Heart right ventricle (tissue), 16 donors: ENCODE results near the gene GBP7. TPM values are rescaled to one million over a fixed set of nuclear protein-coding genes. Genes with fewer than 3 reads are reported as not detected.

ENCODE experiments used
- ATAC-seq, 8 donors: fragments of 200-7000 bp; cut with Tn5 transposase; one replicate each; pipeline ENCODE4 v1.9.1; 2020; ENCODE audit warnings: mild to moderate bottlenecking in 8 of 8, moderate library complexity in 8 of 8, moderate number of reproducible peaks in 1 of 8
- DNase-seq, 2 donors: peaks; one replicate each; pipeline ENCODE4 v3.0.0-alpha.2; 2020
- H3K27ac ChIP-seq, 10 donors: fragments of 200-600 bp; sonication (generic) in 2 of 10; one replicate each; pipeline versions ENCODE4 v1.5.0 to v1.8.0; 2020 to 2022; ENCODE audit warnings: mild to moderate bottlenecking in 3 of 10
- H3K27me3 ChIP-seq, 7 donors: fragments of 200-600 bp; one replicate each; pipeline ENCODE4 v1.8.0; 2021 to 2022; ENCODE audit warnings: mild to moderate bottlenecking in 2 of 7
- H3K36me3 ChIP-seq, 9 donors: fragments of 200-600 bp; sonication (generic) in 1 of 9; one replicate each; pipeline versions ENCODE4 v1.5.0 to v1.8.0; 2020 to 2022; ENCODE audit warnings: mild to moderate bottlenecking in 2 of 9
- H3K4me1 ChIP-seq, 9 donors: fragments of 200-600 bp; sonication (generic) in 1 of 9; one replicate each; pipeline versions ENCODE4 v1.5.0 to v1.8.0; 2020 to 2022; ENCODE audit warnings: mild to moderate bottlenecking in 4 of 9
- H3K4me3 ChIP-seq, 10 donors: fragments of 200-600 bp; sonication (generic) in 2 of 10; one replicate each; pipeline versions ENCODE4 v1.5.0 to v1.8.0; 2020 to 2022; ENCODE audit warnings: mild to moderate bottlenecking in 7 of 10, moderate library complexity in 2 of 10
- H3K9me3 ChIP-seq, 11 donors: fragments of 200-600 bp in 10 of 11; sonication (generic) in 2 of 11; one replicate each; pipeline versions ENCODE4 v1.5.0 to v1.8.0; 2013 to 2022; ENCODE audit warnings: mild to moderate bottlenecking in 2 of 11, control low read depth in 1 of 11, moderate library complexity in 1 of 11
- WGBS, 2 donors: extraction: QIAGEN DNeasy Blood & Tissue Kit; methylation state at CpG; one replicate each; pipeline ENCODE4 v1.1.7; 2013; ENCODE audit warnings: inconsistent platforms in 1 of 2; 5-methylcytosine and 5-hydroxymethylcytosine counted together
- intact Hi-C, 10 donors: fragments of 100-400 bp; cut with DNase I; formaldehyde crosslinking; loops; one replicate each; pipeline versions ENCODE4 v1.11.1 to v1.14.2; 2022
- polyA plus RNA-seq, 2 donors: library from polyadenylated mRNA; stranded (reverse); fragments of 200-250 nt; gene quantifications; one replicate each; pipeline ENCODE4 v1.2.3, GENCODE V29; 2013
- total RNA-seq, 10 donors: library from RNA; stranded (reverse); fragmentation: NEBNext Ultra II Directional in 3 of 10; extraction: Animal tissue kit (Norgen Biotek cat#: 25700) in 3 of 10; gene quantifications; one replicate each; pipeline versions ENCODE4 v1.2.1 to v1.2.4, GENCODE V29; 2021 to 2023
- TF ChIP-seq, protein P1 (sequence below), 9 donors: fragments of 200-600 bp; sonication (generic) in 2 of 9; IDR thresholded peaks; one replicate each; pipeline versions ENCODE4 v1.5.0 to v1.8.0; 2021 to 2022; ENCODE audit warnings: antibody characterized with exemption in 9 of 9, mild to moderate bottlenecking in 5 of 9, moderate library complexity in 1 of 9
- donor health status: Arrhythmogenic right ventricular cardiomyopathy.
- donor health status: ischemic (EF 13 %, LVEDD 7.1; RV severe dilation, severe dysfunction).
- donor health status: healthy with polysubstance abuse.
- donor health status: DM: no; HTN: yes; CAD: no.
- donor health status: DM: no; HTN: no; CAD: no.
- donor health status: ischemic (EF 25% LVEDD 6.9; RV normal size, moderate dysfunction).
- donor health status: ischemic (EF 25% LVEDD 5.7; RV mildly dilated, moderate dysfunction).
- donor health status: healthy.
- donor health status: DM: yes; HTN: yes; CAD: no.
- donor health status: Ischemic cardiomyopathy.
- donor health status: ischemic (EF 35%, LVEDD 5.7; RV mildly dilated, moderate dysfunction).
- donor health status: nonischemic (EF 11% LVEDD 7.7; RV severe dilation, severe dysfunction).
- donor health status: DM: yes; HTN: yes; CAD: no.
- donor health status: PGD.
- donor health status: ischemic (EF 29% LVEDD 5.4; RV normal size, mild dysfunction).
- donor health status: nonischemic (EF 23%, LVEDD 6.1; RV moderate dilation, normal function).

The GBP7 gene
- total and polyA plus RNA-seq, 12 donors = 0.17 to 0.42 TPM; not detected in 10

DNA sequence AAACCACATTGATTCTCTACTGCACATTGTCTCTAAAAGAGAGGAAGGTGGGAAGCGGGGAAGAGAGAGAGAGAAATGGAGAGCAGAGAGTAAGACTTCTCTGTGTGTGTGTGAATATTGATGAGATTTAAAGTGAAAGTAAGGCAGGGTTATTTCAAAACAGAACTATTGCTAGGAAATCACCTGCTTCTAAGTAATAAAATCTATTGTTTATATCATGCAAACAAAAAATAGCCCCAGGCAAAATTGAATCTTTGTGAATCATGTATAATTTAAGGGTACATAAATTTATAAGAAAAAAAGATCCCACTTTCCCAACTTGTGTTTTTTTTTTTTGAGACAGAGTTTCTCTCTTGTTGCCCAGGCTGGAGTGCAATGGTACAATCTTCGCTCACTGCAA is 1.2 kb upstream of the GBP7 start:
- TF ChIP-seq, protein P1, sequence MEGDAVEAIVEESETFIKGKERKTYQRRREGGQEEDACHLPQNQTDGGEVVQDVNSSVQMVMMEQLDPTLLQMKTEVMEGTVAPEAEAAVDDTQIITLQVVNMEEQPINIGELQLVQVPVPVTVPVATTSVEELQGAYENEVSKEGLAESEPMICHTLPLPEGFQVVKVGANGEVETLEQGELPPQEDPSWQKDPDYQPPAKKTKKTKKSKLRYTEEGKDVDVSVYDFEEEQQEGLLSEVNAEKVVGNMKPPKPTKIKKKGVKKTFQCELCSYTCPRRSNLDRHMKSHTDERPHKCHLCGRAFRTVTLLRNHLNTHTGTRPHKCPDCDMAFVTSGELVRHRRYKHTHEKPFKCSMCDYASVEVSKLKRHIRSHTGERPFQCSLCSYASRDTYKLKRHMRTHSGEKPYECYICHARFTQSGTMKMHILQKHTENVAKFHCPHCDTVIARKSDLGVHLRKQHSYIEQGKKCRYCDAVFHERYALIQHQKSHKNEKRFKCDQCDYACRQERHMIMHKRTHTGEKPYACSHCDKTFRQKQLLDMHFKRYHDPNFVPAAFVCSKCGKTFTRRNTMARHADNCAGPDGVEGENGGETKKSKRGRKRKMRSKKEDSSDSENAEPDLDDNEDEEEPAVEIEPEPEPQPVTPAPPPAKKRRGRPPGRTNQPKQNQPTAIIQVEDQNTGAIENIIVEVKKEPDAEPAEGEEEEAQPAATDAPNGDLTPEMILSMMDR (IDR thresholded peaks at IDR 0.05) = no peak
- intact Hi-C loops = no loop called here
- no peaks in the 10 kb centered on the region for H3K27me3 ChIP-seq
- 95 to 100% methylated on average over 2 of the region's 2 CpGs for WGBS, 2 donors
- H3K9me3 ChIP-seq = no peaks in the 10 kb centered on the region
- no peak for ATAC-seq
- no peaks in the 10 kb centered on the region for H3K4me1 ChIP-seq
- peaks cover 0 to 5% (median 0%) of the 10 kb centered on the region in 9 donors for H3K36me3 ChIP-seq
- no peak overlapping the region for H3K4me3 ChIP-seq
- H3K27ac ChIP-seq = no peak overlapping the region
- no peak for DNase-seq

DNA sequence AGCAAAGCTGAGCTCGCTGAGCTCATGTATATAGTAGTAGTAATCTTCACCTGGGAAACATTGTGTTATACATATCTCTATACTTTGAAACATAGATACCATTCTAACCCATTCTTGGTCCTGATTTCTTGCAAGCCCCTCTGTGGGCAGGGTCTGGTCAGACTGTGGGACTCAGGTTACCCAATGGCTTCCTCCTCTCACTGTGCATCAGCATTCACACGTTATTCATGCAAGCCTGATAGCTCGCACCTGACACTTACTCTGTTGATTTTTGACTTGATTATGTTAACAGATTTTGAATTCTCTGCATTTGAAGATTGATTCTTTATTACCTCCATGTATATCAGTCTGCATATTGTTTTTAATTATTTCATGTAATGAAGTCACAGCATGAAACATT is 1.3 kb downstream of the GBP7 start:
- Histone ChIP-seq H3K27ac (no peak overlapping the region), H3K4me3 (no peak overlapping the region), H3K9me3 (no peaks in the 10 kb centered on the region), H3K4me1 (no peaks in the 10 kb centered on the region), H3K27me3 (no peaks in the 10 kb centered on the region), H3K36me3 (no peaks in the 10 kb centered on the region)
- ATAC-seq = no peak
- intact Hi-C loops = no loop called here
- WGBS, 2 donors = 86 to 92% methylated on average over 3 of the region's 3 CpGs
- no peak for DNase-seq
- TF ChIP-seq, protein P1 (IDR thresholded peaks at IDR 0.05) = no peak

DNA sequence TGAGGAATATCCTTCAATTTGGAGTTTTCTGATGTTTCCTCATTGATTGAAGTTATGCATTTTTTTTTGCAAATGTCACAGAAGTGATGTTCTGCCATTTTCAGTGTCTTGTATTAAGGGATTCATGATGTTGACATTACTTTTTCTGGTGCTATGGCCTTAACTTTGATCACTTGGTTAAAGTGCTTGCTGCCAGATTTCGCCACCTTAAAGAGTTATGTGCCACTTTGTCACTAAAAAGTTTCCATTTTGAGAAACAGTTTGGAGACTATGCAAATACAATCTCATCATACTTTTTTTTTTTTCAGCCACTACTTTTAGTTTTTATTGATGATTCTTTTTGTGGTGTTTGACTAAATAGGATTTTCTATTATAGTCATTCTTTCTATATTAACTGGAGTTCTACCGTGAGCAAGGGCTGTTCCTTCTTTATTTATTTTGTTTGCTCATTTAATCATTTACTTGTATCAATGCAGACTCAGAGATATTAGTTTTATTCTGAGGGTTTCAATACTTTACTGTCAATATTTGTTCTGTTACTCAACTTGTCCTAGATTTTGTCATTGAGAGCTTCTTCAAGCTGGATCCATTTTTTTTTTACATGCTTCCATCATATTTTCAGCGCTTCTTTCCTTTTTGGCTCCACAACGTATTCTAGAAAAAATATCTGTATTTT is 3.2 kb downstream of the GBP7 start:
- 97% methylated on average over 4 of the region's 4 CpGs for WGBS, 2 donors
- DNase-seq (no peak), ATAC-seq (no peak)
- H3K27me3 ChIP-seq = no peaks in the 10 kb centered on the region
- no peak overlapping the region for H3K4me3 ChIP-seq
- TF ChIP-seq, protein P1 (IDR thresholded peaks at IDR 0.05) = no peak
- intact Hi-C loops = no loop called here
- H3K36me3 ChIP-seq = no peaks in the 10 kb centered on the region
- H3K27ac ChIP-seq = no peak overlapping the region
- no peaks in the 10 kb centered on the region for H3K4me1 ChIP-seq
- H3K9me3 ChIP-seq = no peaks in the 10 kb centered on the region

DNA sequence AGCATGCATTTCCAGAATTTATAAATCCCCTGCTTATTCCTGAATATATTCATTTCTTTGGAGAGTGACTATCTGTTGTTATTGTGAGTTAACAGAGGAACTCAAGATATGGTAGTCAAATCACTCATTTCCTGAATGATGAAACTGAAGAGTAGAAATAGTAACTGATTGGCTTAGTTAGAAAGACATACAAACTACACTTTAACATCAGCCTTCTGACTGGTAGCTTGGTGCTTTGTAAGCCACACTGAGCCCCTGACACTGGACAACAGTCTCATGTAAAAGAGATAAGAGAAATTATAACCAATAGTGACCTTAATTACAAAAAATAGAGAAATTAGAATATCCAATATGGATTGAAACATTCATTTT is 4.8 kb downstream of the GBP7 start:
- DNase-seq (no peak), ATAC-seq (no peak)
- TF ChIP-seq, protein P1 (IDR thresholded peaks at IDR 0.05) = no peak
- no peaks in the 10 kb centered on the region for H3K36me3 ChIP-seq
- no peaks in the 10 kb centered on the region for H3K9me3 ChIP-seq
- H3K27ac ChIP-seq = no peak overlapping the region
- no peaks in the 10 kb centered on the region for H3K4me1 ChIP-seq
- H3K27me3 ChIP-seq = no peaks in the 10 kb centered on the region
- intact Hi-C loops = no loop called here
- no peak overlapping the region for H3K4me3 ChIP-seq
